Smooth muscle cell (in vitro differentiated cells): ENCODE data around the gene ARPC5L. TPM values are rescaled to one million over a fixed set of nuclear protein-coding genes. Genes with fewer than 3 reads are reported as not detected.

Source experiments
- DNase-seq: peaks from one replicate; lab custom pipeline; 2025; ENCODE audit not compliant: unreplicated experiment; lab: John Stamatoyannopoulos, UW
- H2AFZ ChIP-seq: fragments of 200-600 bp; sonication (generic); 2 replicates; pipeline ENCODE4 v1.6.0; 2016; ENCODE audit warnings: antibody characterized with exemption, low read depth, mild to moderate bottlenecking
- H3F3A ChIP-seq: fragments of 200-600 bp; sonication (generic); 2 replicates; pipeline ENCODE4 v1.6.0; 2017; ENCODE audit warnings: antibody characterized with exemption, low read depth
- H3K27ac ChIP-seq: fragments of 200-600 bp; sonication (generic); 2 replicates; pipeline ENCODE4 v1.5.1; 2016; ENCODE audit warnings: low read depth, mild to moderate bottlenecking
- H3K27me3 ChIP-seq: fragments of 200-600 bp; sonication (generic); 2 replicates; pipeline ENCODE4 v1.6.1; 2016; ENCODE audit warnings: low read depth, mild to moderate bottlenecking
- H3K36me3 ChIP-seq: fragments of 200-600 bp; sonication (generic); 2 replicates; pipeline ENCODE4 v1.5.1; 2016; ENCODE audit warnings: low read depth
- H3K4me1 ChIP-seq: fragments of 200-600 bp; sonication (generic); 2 replicates; pipeline ENCODE4 v1.5.1; 2016; ENCODE audit warnings: low read depth
- H3K4me2 ChIP-seq: fragments of 200-600 bp; sonication (generic); 2 replicates; pipeline ENCODE4 v1.6.0; 2016; ENCODE audit warnings: mild to moderate bottlenecking
- H3K4me3 ChIP-seq: fragments of 200-600 bp; sonication (generic); 2 replicates; pipeline ENCODE4 v1.5.1; 2016; ENCODE audit warnings: mild to moderate bottlenecking
- H3K79me2 ChIP-seq: fragments of 200-600 bp; sonication (generic); 2 replicates; pipeline ENCODE4 v1.6.0; 2016; ENCODE audit warnings: low read depth, mild to moderate bottlenecking
- H3K9ac ChIP-seq: fragments of 200-600 bp; sonication (generic); 2 replicates; pipeline ENCODE4 v1.6.0; 2016; ENCODE audit warnings: low read depth
- H3K9me3 ChIP-seq: fragments of 200-600 bp; sonication (generic); replicated peaks from 2 replicates; pipeline ENCODE4 v1.5.1; 2016; ENCODE audit warnings: low read depth
- H4K20me1 ChIP-seq: fragments of 200-600 bp; sonication (generic); 2 replicates; pipeline ENCODE4 v1.6.0; 2016; ENCODE audit warnings: low read depth
- WGBS: methylation state at CpG from one replicate; pipeline ENCODE4 v1.1.7; 2016; ENCODE audit warnings: low lambda C conversion rate; 5-methylcytosine and 5-hydroxymethylcytosine counted together
- polyA plus RNA-seq: library from polyadenylated mRNA; unstranded; fragments of >200 nt; fragmentation: Nextera tagmentation; extraction: Ambion mirVana; gene quantifications from 2 replicates; pipeline ENCODE4 v1.2.1, GENCODE V29; 2016
- total RNA-seq: library from RNA; depleted of rRNA; stranded (reverse); fragments of >200 nt; gene quantifications from 2 replicates; pipeline ENCODE4 v1.2.3, GENCODE V29; 2014
- TF ChIP-seq, protein P1 (sequence below): fragments of 200-600 bp; sonication (generic); IDR thresholded peaks from 2 replicates; pipeline ENCODE4 v1.5.1; 2017; ENCODE audit warnings: borderline replicate concordance, mild to moderate bottlenecking, antibody characterized with exemption; ENCODE audit not compliant: insufficient read depth, poor library complexity, severe bottlenecking

The ARPC5L gene
- total and polyA plus RNA-seq, 2 experiments from 2014 or later = 20.9 to 69.8 TPM

- no peak overlapping the region for H2AFZ ChIP-seq
- H3K9ac ChIP-seq = peak overlapping the region; percentile 97
- TF ChIP-seq, protein P1, sequence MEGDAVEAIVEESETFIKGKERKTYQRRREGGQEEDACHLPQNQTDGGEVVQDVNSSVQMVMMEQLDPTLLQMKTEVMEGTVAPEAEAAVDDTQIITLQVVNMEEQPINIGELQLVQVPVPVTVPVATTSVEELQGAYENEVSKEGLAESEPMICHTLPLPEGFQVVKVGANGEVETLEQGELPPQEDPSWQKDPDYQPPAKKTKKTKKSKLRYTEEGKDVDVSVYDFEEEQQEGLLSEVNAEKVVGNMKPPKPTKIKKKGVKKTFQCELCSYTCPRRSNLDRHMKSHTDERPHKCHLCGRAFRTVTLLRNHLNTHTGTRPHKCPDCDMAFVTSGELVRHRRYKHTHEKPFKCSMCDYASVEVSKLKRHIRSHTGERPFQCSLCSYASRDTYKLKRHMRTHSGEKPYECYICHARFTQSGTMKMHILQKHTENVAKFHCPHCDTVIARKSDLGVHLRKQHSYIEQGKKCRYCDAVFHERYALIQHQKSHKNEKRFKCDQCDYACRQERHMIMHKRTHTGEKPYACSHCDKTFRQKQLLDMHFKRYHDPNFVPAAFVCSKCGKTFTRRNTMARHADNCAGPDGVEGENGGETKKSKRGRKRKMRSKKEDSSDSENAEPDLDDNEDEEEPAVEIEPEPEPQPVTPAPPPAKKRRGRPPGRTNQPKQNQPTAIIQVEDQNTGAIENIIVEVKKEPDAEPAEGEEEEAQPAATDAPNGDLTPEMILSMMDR = no peak
- H3K9me3 ChIP-seq = no peaks in the 10 kb centered on the region
- H3F3A ChIP-seq = peaks cover 14% of the 10 kb centered on the region
- peak overlapping the region; percentile 99 for H3K27ac ChIP-seq
- H4K20me1 ChIP-seq = peaks cover 47% of the 10 kb centered on the region
- peaks cover 66% of the 10 kb centered on the region for H3K79me2 ChIP-seq
- under 1% methylated on average over 36 of the region's 41 CpGs for WGBS
- H3K4me2 ChIP-seq = peak overlapping the region; percentile 100
- peaks cover 16% of the 10 kb centered on the region for H3K4me1 ChIP-seq
- peak overlapping the region; percentile 93 for H3K4me3 ChIP-seq
- no peaks in the 10 kb centered on the region for H3K27me3 ChIP-seq
- H3K36me3 ChIP-seq = no peaks in the 10 kb centered on the region
- DNase-seq = no peak
Measured at GRCh38 chr9:124869466-124869985, 7.6 kb downstream of the ARPC5L start.

GRCh38 chr9:124869986-124870560 is 8.1 kb downstream of the ARPC5L start:
- H3F3A ChIP-seq = peaks cover 14% of the 10 kb centered on the region
- H3K36me3 ChIP-seq = no peaks in the 10 kb centered on the region
- H3K4me3 ChIP-seq = peak overlapping the region; percentile 93
- H3K9ac ChIP-seq = peak overlapping the region; percentile 97
- H2AFZ ChIP-seq = peak overlapping the region; percentile 11
- no peak for DNase-seq
- 10% methylated on average over 12 of the region's 12 CpGs for WGBS
- H3K4me1 ChIP-seq = peaks cover 16% of the 10 kb centered on the region
- peak overlapping the region; percentile 100 for H3K4me2 ChIP-seq
- no peaks in the 10 kb centered on the region for H3K27me3 ChIP-seq
- H3K79me2 ChIP-seq = peaks cover 72% of the 10 kb centered on the region
- TF ChIP-seq, protein P1 = no peak
- H3K9me3 ChIP-seq = no peaks in the 10 kb centered on the region
- peaks cover 52% of the 10 kb centered on the region for H4K20me1 ChIP-seq
- peak overlapping the region; percentile 99 for H3K27ac ChIP-seq

GRCh38 chr9:124870723-124871122 is 8.8 kb downstream of the ARPC5L start:
- Histone ChIP-seq H3K27me3 (no peaks in the 10 kb centered on the region), H3K4me1 (peaks cover 16% of the 10 kb centered on the region), H3K4me3 (peak overlapping the region; percentile 93), H2AFZ (no peak overlapping the region), H3K36me3 (no peaks in the 10 kb centered on the region), H3K27ac (peak overlapping the region; percentile 99), H3K4me2 (peak overlapping the region; percentile 100), H3K9me3 (no peaks in the 10 kb centered on the region), H4K20me1 (peaks cover 59% of the 10 kb centered on the region), H3K79me2 (peaks cover 76% of the 10 kb centered on the region), H3F3A (peaks cover 14% of the 10 kb centered on the region), H3K9ac (peak overlapping the region; percentile 97)
- WGBS = 68% methylated on average over 6 of the region's 6 CpGs
- no peak for DNase-seq
- TF ChIP-seq, protein P1 = no peak

- Histone ChIP-seq H3K4me2 (peak overlapping the region; percentile 100), H2AFZ (no peak overlapping the region), H3K9me3 (no peaks in the 10 kb centered on the region), H3K4me3 (peak overlapping the region; percentile 93), H3K79me2 (peaks cover 79% of the 10 kb centered on the region), H3K27me3 (no peaks in the 10 kb centered on the region), H3K4me1 (peaks cover 16% of the 10 kb centered on the region), H4K20me1 (peaks cover 63% of the 10 kb centered on the region), H3F3A (peaks cover 14% of the 10 kb centered on the region), H3K9ac (peak overlapping the region; percentile 97), H3K27ac (peak overlapping the region; percentile 99), H3K36me3 (no peaks in the 10 kb centered on the region)
- TF ChIP-seq, protein P1 = no peak
- DNase-seq = no peak
- WGBS = 88% methylated on average over 11 of the region's 11 CpGs
Measured at GRCh38 chr9:124871156-124871561, 9.2 kb downstream of the ARPC5L start.
